Germinal center (tissue), 1 donor: ENCODE results near the gene LY9.

Experiments used
- DNase-seq: peaks from one replicate; pipeline ENCODE4 v3.0.0; 2012; ENCODE audit warnings: mixed read lengths, low spot score

LY9 gene

GRCh38 chr1:160836981-160837557 lies 41.1 kb downstream of the LY9 start:
- DNase-seq: no peak

- peak; percentile 85 for DNase-seq
These were observed 41.7 kb downstream of the LY9 start for GRCh38 chr1:160837558-160838205.

DNA sequence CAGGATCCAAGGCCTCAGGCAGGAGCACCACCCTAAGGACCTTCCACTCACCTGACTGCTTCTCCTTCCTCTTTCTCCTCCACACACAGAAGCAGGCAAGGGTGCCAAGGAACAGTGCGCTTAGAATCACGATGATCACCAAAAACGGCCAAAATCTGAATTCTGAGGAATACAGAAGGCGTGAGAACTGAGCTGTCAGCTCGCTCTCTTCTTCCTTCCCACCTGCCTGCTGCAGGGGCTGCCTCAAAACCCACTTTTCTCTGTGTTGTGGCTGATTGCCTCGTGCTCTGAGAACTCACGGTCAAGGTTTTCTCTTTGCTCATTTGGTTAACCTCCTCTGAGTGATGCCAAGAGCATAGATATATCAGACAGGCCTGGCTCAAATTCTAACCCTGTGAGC lies 42.9 kb downstream of the LY9 start:
- no peak for DNase-seq

DNA sequence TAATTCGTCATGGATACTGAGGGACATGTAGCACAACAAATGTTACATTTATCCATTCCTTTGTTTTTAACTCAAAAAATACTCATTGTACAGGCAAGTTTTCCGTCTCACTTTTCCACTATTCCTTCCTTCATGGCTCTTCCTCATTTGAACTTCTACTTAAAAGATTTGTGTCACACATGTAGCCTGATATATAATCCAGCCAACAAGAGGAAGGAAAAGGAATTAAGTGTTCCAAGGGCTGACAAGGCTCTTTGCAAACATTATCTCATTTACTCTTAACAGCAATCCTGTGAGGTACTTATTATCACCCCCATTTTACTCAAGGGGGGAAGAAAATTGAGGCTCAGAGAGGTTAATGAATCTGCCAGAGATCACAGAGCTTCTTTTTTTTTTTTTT lies 43.8 kb downstream of the LY9 start:
- no peak for DNase-seq

GRCh38 chr1:160841079-160841478 lies 45.1 kb downstream of the LY9 start:
- no peak for DNase-seq

DNA sequence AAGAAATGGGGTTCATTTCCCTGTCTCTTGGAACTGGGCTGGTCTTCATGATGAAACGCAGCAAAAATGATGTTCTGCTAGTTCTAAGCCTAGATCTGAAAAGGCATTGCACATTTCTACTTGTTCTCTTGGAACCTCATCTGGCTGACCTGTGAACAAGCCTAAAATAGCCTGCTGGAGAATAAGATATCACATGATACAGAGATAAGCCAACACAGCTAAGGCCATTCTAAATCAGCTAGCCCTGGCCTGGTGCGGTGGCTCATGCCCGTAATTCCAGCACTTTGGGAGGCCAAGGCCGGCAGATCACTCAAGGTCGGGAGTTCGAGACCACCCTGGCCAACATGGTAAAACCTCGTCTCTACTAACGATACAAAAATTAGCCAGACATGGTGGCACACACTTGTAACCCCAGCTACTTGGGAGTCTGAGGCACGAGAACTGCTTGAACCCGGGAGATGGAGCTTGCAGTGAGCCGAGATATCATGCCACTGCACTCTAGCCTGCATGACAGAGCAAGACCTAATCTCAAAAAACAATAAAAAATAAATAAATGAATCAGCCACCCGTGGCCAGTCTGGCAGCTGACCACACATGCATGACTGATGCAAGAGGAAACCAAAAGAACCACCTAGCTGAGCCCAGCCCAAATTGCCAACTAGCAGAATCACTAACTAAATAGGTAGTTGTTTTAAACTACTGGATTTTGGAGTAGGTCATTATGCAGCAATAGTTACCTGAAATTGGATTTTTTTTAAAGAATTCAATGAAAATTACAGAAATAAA lies 48.7 kb downstream of the LY9 start:
- DNase-seq: no peak

GRCh38 chr1:160846281-160846680 lies 50.3 kb downstream of the LY9 start:
- no peak for DNase-seq

DNA sequence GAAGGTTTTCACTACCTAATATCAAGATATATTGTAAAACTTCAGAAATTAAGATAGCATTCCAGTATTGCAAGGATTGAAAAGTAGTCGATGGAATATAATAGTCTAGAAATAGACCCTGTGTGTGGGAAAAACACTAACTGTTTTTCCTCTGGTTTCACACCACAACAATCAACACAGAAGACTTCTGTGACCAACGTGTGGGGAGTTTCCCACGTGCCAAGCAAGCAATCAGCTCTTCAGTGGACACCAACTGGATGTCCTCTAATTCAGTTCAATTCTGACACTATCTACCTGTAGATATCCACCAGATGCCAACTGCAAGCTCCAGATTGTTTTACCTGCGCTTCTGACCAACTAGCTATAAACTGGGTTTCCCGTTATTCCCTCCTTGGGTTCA lies 54.6 kb downstream of the LY9 start:
- DNase-seq: no peak

DNA sequence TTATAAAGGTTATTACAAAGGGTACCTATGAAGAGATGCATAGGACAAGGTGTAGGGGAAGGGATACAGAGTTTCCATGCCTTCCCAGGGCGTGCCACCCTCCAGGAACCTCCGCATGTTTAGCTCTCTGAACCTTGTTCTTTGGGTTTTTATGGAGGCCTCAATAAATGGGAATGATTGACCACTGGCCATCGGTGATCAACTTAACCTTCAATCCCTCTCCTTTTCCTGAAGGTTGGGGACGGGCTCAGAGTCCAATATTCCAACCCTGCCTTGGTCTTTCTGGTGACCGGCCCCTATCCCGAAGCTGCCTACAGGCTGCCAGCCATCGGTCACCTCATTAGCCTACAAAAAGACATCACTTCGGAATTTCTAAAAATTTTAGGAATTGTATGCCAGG lies 55.0 kb downstream of the LY9 start:
- no peak for DNase-seq

- no peak for DNase-seq
These were observed 57.0 kb downstream of the LY9 start for GRCh38 chr1:160853014-160853413.

DNA sequence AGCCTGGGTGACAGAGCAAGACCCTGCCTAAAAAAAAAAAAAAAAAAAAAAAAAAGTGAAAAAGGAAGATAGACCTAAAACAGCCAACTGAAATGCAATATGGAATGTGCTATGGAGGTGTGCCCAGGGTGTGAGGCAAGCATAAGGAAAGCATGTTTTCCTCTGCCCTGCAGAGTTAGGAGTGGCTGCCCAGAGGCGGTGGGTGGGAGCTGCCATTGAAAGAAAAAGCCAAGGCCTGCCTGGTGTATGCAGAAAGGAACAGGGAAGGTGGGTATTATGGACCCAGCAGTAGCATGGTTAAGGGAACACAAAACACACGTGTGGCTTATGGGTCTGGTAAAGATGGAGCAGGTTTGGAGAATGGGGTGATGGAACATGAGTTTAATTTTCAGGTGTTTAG lies 57.8 kb downstream of the LY9 start:
- DNase-seq: no peak

GRCh38 chr1:160855181-160855981 lies 59.4 kb downstream of the LY9 start:
- DNase-seq: no peak

DNA sequence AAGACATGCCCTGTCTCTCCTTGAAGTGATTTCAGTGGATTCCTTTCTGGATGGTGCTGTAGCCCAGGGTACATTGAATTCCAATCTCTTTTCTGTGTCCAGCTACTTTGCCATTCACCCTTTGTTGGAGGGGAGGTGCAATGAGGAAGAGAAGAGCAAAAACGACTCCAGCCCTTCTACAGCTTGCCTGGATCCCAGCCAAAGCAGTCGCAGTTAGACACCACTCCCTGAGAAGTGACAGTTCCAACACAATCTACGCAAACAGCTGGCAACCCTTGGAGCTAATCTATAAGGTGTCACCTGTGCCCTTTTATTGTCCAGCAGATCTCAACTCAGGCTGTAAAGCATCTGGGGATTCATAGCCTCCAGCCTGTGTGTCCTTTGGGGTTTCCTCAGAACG lies 62.1 kb downstream of the LY9 start:
- no peak for DNase-seq

DNA sequence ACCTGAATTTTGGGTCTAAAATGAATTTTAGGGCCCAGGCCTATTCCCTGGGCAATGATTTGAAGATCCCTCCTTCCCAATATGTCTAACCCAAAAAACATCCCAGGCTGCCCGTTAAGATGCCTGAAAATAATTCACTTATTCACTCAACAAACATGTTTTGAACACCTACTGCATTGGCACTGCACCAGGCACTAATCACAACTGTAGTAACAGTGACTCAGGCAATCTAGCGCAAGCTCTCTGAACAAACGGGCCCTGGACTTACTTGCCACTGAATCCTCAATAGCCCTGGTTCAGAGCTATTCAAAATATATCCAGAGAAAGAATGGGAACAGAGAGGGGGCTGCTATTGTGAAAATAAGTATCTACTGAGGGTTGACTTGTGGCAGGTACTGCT lies 62.5 kb downstream of the LY9 start:
- no peak for DNase-seq

GRCh38 chr1:160859166-160859565 lies 63.2 kb downstream of the LY9 start:
- no peak for DNase-seq

GRCh38 chr1:160860840-160861505 lies 65.0 kb downstream of the LY9 start:
- DNase-seq: no peak

DNA sequence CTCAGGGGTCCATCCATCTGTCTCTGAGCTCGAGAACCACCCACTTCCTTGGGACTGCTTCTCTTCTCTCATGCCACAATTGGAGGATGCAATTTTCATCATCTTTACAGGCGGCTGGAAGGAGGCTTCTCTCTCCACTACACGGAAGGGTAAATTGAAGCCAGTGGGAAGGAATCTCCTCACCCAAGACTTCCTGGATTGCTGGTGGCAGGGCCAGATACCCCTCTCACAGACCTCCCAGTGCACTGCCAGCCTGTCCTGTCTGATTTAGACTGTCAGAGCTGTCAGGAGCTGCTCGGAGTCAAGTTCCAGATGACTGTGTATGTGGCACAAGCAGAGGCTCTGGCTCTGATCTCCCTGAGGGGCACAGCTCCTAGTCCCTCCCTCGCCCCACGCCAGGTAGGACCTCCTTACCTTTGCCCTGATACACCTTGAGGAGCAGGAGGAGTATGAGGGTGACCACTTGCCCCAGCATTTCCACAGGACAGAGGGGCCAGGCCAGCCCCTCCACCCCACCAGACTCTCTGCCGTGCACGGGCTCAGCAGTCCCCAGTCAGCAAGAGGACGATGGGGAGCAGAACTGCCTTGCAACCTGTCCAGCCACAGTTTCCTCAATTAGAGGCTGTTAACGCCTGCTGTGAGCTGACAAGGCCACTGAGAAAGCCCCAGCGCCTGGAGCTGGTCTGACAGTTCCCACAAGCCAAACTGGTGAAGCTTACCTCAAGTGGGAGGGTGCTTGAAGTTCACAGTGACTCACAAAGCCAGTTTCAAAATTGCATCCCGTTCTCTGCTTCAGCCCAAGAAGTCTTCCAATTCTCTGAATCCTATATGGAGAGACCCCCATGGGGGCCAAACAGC lies 66.5 kb downstream of the LY9 start, which contains the start of gene CD244:
TSS of gene CD244 (minus strand) at position 685 of the 858 bp plus-strand sequence. CDS start at position 475, 210 bp downstream.
- DNase-seq: no peak

DNA sequence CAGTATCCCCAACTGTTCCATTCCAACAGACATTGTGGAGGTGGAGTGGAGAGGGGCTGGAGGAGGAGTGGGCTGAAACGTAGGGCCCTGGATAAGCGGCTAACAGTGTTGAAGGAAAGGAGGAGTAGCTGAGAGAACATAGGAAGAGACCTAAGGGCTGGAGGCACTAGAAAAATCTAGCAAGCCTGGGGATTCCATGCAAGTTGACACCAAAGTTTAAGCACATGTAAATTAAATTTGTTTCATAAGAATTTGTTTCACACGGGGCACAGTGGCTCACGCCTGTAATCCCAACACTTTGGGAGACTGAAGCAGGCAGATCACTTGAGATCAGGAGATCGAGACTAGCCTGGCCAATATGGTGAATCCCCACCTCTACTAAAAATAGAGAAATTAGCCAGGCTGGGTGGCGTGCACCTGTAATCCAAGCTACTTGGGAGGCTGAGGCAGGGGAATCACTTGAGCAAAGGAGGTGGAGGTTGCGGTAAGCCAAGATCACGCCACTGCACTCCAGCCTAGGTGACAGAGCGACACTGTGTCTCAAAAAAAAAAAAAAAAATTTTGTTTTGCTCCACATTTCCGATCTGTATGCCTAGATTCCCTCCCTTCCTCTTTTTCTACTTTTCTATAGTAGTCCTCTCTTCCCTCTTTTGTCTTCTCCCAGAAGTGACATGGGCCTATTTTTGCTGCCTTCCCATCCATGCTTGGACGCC lies 67.2 kb downstream of the LY9 start:
- no peak for DNase-seq

- DNase-seq: no peak
These were observed 67.8 kb downstream of the LY9 start for GRCh38 chr1:160863774-160864131.

GRCh38 chr1:160864173-160864572 lies 68.2 kb downstream of the LY9 start:
- DNase-seq: no peak
